ENCODE data around the gene ARHGAP44. TPM values are rescaled to one million over a fixed set of nuclear protein-coding genes. Genes with fewer than 3 reads are reported as not detected.

ARHGAP44 gene
- polyA plus RNA-seq, 1 experiment: 0.40 TPM

GRCh38 chr17:12883472-12883871, 94.2 kb downstream of the ARHGAP44 start:
- DNase-seq (ENCODE audit: low read depth): no peak
- TF ChIP-seq, protein P1, sequence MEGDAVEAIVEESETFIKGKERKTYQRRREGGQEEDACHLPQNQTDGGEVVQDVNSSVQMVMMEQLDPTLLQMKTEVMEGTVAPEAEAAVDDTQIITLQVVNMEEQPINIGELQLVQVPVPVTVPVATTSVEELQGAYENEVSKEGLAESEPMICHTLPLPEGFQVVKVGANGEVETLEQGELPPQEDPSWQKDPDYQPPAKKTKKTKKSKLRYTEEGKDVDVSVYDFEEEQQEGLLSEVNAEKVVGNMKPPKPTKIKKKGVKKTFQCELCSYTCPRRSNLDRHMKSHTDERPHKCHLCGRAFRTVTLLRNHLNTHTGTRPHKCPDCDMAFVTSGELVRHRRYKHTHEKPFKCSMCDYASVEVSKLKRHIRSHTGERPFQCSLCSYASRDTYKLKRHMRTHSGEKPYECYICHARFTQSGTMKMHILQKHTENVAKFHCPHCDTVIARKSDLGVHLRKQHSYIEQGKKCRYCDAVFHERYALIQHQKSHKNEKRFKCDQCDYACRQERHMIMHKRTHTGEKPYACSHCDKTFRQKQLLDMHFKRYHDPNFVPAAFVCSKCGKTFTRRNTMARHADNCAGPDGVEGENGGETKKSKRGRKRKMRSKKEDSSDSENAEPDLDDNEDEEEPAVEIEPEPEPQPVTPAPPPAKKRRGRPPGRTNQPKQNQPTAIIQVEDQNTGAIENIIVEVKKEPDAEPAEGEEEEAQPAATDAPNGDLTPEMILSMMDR (IDR thresholded peaks at IDR 0.05; ENCODE audit: insufficient read depth, low read depth, low read length): no peak
- H3K27me3 ChIP-seq (ENCODE audit: control insufficient read depth, insufficient read depth, low read length): no peaks in the 10 kb centered on the region
- CTCF ChIA-PET: no interaction called here
- POLR2A ChIA-PET: no interaction called here
- H3K4me3 ChIP-seq (ENCODE audit: low read depth, low read length): no peak overlapping the region
- no peaks in the 10 kb centered on the region for H3K36me3 ChIP-seq (ENCODE audit: control insufficient read depth, insufficient read depth, low read length)

DNA sequence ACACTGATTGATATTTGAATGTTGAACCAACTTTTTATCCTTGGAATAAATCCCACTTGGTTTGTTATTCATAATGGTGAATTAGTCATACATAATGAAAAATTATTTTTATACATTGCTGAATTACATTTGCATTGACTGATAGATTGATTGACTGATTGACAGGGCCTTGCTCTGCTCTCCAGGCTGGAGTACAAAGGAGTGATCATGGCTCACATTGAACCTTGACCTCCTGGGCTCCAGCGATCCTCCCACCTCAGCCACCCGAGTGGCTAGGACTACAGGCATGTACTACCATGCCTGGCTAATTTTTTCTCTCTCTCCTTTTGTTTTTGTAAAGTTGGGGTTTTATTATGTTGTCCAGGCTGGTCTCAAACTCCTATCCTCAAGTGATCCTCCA, 97.8 kb downstream of the ARHGAP44 start:
- ChIA-PET POLR2A (no interaction called here), CTCF (no interaction called here)
- Histone ChIP-seq H3K36me3 (ENCODE audit: control insufficient read depth, insufficient read depth, low read length) (no peaks in the 10 kb centered on the region), H3K27me3 (ENCODE audit: control insufficient read depth, insufficient read depth, low read length) (no peaks in the 10 kb centered on the region), H3K4me3 (ENCODE audit: low read depth, low read length) (no peak overlapping the region)
- no peak for DNase-seq (ENCODE audit: low read depth)
- TF ChIP-seq, protein P1 (IDR thresholded peaks at IDR 0.05; ENCODE audit: insufficient read depth, low read depth, low read length): no peak

GRCh38 chr17:12896180-12896785, 107.0 kb downstream of the ARHGAP44 start:
- Histone ChIP-seq H3K27me3 (ENCODE audit: control insufficient read depth, insufficient read depth, low read length) (no peaks in the 10 kb centered on the region), H3K36me3 (ENCODE audit: control insufficient read depth, insufficient read depth, low read length) (no peaks in the 10 kb centered on the region), H3K4me3 (ENCODE audit: low read depth, low read length) (no peak overlapping the region)
- TF ChIP-seq, protein P1 (IDR thresholded peaks at IDR 0.05; ENCODE audit: insufficient read depth, low read depth, low read length): no peak
- DNase-seq (ENCODE audit: low read depth): no peak
- CTCF ChIA-PET: no interaction called here
- POLR2A ChIA-PET: no interaction called here

- CTCF ChIA-PET: no interaction called here
- no peak overlapping the region for H3K4me3 ChIP-seq (ENCODE audit: low read depth, low read length)
- H3K36me3 ChIP-seq (ENCODE audit: control insufficient read depth, insufficient read depth, low read length): no peaks in the 10 kb centered on the region
- H3K27me3 ChIP-seq (ENCODE audit: control insufficient read depth, insufficient read depth, low read length): no peaks in the 10 kb centered on the region
- POLR2A ChIA-PET: no interaction called here
- DNase-seq (ENCODE audit: low read depth): no peak
- TF ChIP-seq, protein P1 (IDR thresholded peaks at IDR 0.05; ENCODE audit: insufficient read depth, low read depth, low read length): no peak
Observed at GRCh38 chr17:12898110-12898509, 108.8 kb downstream of the ARHGAP44 start.

DNA sequence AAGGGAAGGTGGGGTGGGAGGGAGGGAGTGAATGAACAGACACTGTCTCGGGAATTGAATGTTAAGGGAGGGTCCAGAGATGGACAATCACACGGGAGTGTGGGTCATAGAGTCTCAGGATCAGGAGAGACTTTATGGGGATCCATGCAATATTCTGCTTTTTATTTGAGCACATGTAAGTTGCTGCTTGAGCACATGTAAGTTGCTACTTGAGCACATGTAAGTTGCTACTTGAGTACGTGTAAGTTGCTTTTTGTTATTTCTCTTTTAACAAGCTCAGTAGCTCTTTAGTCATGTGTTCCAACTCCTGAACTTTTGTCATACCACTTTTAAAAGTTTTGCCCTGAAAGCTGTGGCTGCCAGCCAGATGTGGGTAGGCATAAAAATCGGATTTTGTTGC, 110.3 kb downstream of the ARHGAP44 start:
- Histone ChIP-seq H3K4me3 (ENCODE audit: low read depth, low read length) (no peak overlapping the region), H3K27me3 (ENCODE audit: control insufficient read depth, insufficient read depth, low read length) (no peaks in the 10 kb centered on the region), H3K36me3 (ENCODE audit: control insufficient read depth, insufficient read depth, low read length) (no peaks in the 10 kb centered on the region)
- TF ChIP-seq, protein P1 (IDR thresholded peaks at IDR 0.05; ENCODE audit: insufficient read depth, low read depth, low read length): no peak
- POLR2A ChIA-PET: no interaction called here
- CTCF ChIA-PET: interaction anchor here (1.0 kb wide), 1 partner anchor 10 kb away, joined by 3 read pairs; no protein-coding TSS in a partner anchor
- no peak for DNase-seq (ENCODE audit: low read depth)

All from BJ (cell line).